Endothelial cell (in vitro differentiated cells): ENCODE measurements around the gene CPA3. TPM values are rescaled to one million over a fixed set of nuclear protein-coding genes. Genes with fewer than 3 reads are reported as not detected.
A peak's percentile ranks its signal among the peaks of the same experiment; 100 is the strongest.

Experiments
- DNase-seq: peaks from one replicate; pipeline ENCODE4 v3.0.0; 2021; ENCODE audit warnings: low spot score
- H3K27ac Mint-ChIP-seq: one replicate; pipeline ENCODE4 v1.8.0; 2021; ENCODE audit warnings: mixed read lengths, inconsistent platforms; ENCODE audit not compliant: unreplicated experiment
- H3K27me3 Mint-ChIP-seq: one replicate; pipeline ENCODE4 v1.8.0; 2021; ENCODE audit warnings: mild to moderate bottlenecking, moderate library complexity, mixed read lengths, inconsistent platforms; ENCODE audit not compliant: unreplicated experiment
- H3K36me3 Mint-ChIP-seq: one replicate; pipeline ENCODE4 v1.8.0; 2021; ENCODE audit warnings: mild to moderate bottlenecking, low read depth, mixed read lengths, inconsistent platforms; ENCODE audit not compliant: unreplicated experiment
- H3K4me1 Mint-ChIP-seq: one replicate; pipeline ENCODE4 v1.8.0; 2021; ENCODE audit warnings: mild to moderate bottlenecking, mixed read lengths, inconsistent platforms; ENCODE audit not compliant: unreplicated experiment
- H3K4me3 Mint-ChIP-seq: one replicate; pipeline ENCODE4 v1.8.0; 2021; ENCODE audit warnings: mild to moderate bottlenecking, mixed read lengths, inconsistent platforms; ENCODE audit not compliant: unreplicated experiment
- H3K9me3 Mint-ChIP-seq: one replicate; pipeline ENCODE4 v1.8.0; 2021; ENCODE audit warnings: mixed read lengths, inconsistent platforms; ENCODE audit not compliant: unreplicated experiment
- total RNA-seq: library from RNA; stranded (reverse); fragmentation: NEBNext Ultra II Directional; extraction: Animal tissue kit (Norgen Biotek cat#: 25700); gene quantifications from one replicate; pipeline ENCODE4 v1.2.1, GENCODE V29; 2021; ENCODE audit not compliant: unreplicated experiment
- TF ChIP-seq, protein P1 (sequence below): fragments of 200-600 bp; sonication (generic); IDR thresholded peaks from one replicate; pipeline ENCODE4 v1.5.0; 2021; ENCODE audit warnings: antibody characterized with exemption; ENCODE audit not compliant: unreplicated experiment

CPA3 gene
- total RNA-seq, 1 donor from 2014 or later = not detected

- H3K36me3 Mint-ChIP-seq = no peaks in the 10 kb centered on the region
- TF ChIP-seq, protein P1, sequence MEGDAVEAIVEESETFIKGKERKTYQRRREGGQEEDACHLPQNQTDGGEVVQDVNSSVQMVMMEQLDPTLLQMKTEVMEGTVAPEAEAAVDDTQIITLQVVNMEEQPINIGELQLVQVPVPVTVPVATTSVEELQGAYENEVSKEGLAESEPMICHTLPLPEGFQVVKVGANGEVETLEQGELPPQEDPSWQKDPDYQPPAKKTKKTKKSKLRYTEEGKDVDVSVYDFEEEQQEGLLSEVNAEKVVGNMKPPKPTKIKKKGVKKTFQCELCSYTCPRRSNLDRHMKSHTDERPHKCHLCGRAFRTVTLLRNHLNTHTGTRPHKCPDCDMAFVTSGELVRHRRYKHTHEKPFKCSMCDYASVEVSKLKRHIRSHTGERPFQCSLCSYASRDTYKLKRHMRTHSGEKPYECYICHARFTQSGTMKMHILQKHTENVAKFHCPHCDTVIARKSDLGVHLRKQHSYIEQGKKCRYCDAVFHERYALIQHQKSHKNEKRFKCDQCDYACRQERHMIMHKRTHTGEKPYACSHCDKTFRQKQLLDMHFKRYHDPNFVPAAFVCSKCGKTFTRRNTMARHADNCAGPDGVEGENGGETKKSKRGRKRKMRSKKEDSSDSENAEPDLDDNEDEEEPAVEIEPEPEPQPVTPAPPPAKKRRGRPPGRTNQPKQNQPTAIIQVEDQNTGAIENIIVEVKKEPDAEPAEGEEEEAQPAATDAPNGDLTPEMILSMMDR = no peak
- H3K27me3 Mint-ChIP-seq = no peaks in the 10 kb centered on the region
- no peak overlapping the region for H3K27ac Mint-ChIP-seq
- H3K9me3 Mint-ChIP-seq = no peaks in the 10 kb centered on the region
- no peak overlapping the region for H3K4me3 Mint-ChIP-seq
- no peak for DNase-seq
- no peaks in the 10 kb centered on the region for H3K4me1 Mint-ChIP-seq
Observed at GRCh38 chr3:148856384-148856783, 8.7 kb upstream of the CPA3 start.

DNA sequence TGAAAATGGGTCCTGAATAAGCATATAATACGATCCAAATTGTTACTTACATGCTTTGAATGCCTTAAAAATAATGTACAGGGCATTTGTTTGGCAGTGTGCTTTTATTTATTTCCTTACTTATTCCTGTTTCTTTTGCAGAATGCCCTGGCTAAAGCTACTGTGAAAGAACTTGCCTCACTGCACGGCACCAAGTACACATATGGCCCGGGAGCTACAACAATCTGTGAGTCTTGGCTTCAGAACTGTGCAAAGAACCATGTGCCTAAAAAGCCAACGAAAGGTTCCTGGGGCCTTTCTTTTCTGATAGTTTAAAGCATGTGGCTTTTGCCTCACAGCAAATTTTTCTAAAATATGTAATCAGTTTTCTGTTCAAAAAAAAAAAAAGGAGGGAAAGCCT lies 7.8 kb upstream of the CPA3 start:
- H3K36me3 Mint-ChIP-seq = no peaks in the 10 kb centered on the region
- H3K27ac Mint-ChIP-seq = no peak overlapping the region
- H3K4me3 Mint-ChIP-seq = no peak overlapping the region
- TF ChIP-seq, protein P1 = no peak
- no peaks in the 10 kb centered on the region for H3K4me1 Mint-ChIP-seq
- H3K27me3 Mint-ChIP-seq = no peaks in the 10 kb centered on the region
- no peak for DNase-seq
- H3K9me3 Mint-ChIP-seq = no peaks in the 10 kb centered on the region

DNA sequence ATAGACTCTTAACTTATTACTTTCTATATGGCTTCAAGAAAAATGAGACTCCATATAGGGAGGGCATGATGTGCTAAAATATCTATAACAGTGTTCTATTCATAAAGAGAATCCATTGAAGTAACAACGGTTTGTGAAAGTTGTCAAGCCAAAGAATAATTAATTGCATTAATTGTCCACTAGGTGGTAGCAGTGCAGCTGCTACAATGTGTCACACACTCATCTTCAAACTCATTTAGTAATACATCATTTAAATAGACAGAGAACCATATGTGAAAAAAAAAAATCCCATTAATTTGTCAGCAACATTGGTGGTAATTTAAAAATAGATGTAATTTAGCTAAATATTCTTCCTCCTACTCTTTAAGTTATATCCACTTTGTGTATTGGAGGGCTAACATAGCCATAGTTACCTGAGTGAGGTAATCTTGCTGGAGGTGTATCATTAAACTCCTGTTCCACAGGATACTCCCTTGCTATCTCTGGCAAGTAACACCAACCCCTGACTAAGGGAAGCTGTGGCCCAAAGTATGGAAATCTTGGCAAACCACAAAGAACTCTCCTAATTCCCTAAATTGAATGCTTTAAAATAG lies 3.7 kb upstream of the CPA3 start:
- Mint-ChIP-seq H3K36me3 (no peaks in the 10 kb centered on the region), H3K27ac (no peak overlapping the region), H3K9me3 (no peaks in the 10 kb centered on the region), H3K27me3 (no peaks in the 10 kb centered on the region), H3K4me1 (no peaks in the 10 kb centered on the region), H3K4me3 (no peak overlapping the region)
- TF ChIP-seq, protein P1 = peak; percentile 91
- no peak for DNase-seq

GRCh38 chr3:148863297-148863696 lies 1.8 kb upstream of the CPA3 start:
- no peak for DNase-seq

DNA sequence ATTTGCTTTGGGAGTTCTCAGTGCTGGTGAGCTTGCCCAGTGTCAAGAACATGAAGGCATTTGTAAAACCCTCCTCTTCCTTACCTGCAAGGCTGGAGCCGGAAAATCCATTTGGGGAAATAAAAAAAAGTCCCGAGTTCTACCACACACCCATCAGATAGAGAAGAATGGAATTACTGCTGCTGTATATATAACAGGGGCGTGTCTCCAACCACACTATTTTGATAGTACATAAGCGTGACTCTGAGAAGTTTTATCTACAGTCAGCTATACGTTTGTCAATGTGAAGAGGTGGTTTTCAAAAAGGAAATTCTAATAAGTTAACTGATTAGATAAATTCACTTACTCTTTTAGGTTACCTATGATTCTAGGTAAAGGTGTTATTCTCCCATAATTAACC lies 1.3 kb upstream of the CPA3 start:
- no peaks in the 10 kb centered on the region for H3K9me3 Mint-ChIP-seq
- H3K27me3 Mint-ChIP-seq = no peaks in the 10 kb centered on the region
- no peak overlapping the region for H3K27ac Mint-ChIP-seq
- no peak overlapping the region for H3K4me3 Mint-ChIP-seq
- DNase-seq = no peak
- TF ChIP-seq, protein P1 = no peak
- no peaks in the 10 kb centered on the region for H3K4me1 Mint-ChIP-seq
- no peaks in the 10 kb centered on the region for H3K36me3 Mint-ChIP-seq

More at GRCh38 chr3:148863297-148863696, 1.8 kb upstream of the CPA3 start:
- no peaks in the 10 kb centered on the region for H3K4me1 Mint-ChIP-seq
- H3K36me3 Mint-ChIP-seq = no peaks in the 10 kb centered on the region
- no peaks in the 10 kb centered on the region for H3K9me3 Mint-ChIP-seq
- TF ChIP-seq, protein P1 = no peak
- no peak overlapping the region for H3K4me3 Mint-ChIP-seq
- H3K27me3 Mint-ChIP-seq = no peaks in the 10 kb centered on the region
- no peak overlapping the region for H3K27ac Mint-ChIP-seq
